ENCODE measurements around the gene ASB3. TPM values are rescaled to one million over a fixed set of nuclear protein-coding genes. Genes with fewer than 3 reads are reported as not detected.

ASB3 gene
- total RNA-seq, 2 donors from 2014 or later, result 13.3 to 24.1 TPM

DNA sequence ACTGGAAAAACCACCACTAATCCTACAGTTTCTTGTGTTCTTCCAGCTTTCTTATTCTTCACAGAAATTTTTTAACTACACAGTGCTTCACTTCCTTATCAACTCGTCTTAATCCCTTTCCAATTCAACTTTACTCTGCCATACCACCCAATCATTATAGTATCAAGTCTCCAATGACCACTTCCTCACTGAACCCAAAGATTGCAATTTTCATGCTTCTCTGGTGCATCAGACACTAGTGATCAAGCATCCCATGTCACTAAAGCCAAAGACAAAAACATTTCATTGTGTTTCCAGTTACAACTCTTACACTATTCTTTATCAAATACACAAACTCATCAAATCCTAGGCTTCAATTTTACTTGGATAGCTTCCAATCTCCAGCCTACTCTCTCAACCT, 9.6 kb downstream of the ASB3 start:
- TF ChIP-seq CTCF (IDR thresholded peaks at IDR 0.05), result no peak
- ATAC-seq (ENCODE audit: insufficient number of reproducible peaks, low FRiP score, low read depth), result no peak
- Histone ChIP-seq H3K36me3 (no peaks in the 10 kb centered on the region), H3K27me3 (replicated peaks; ENCODE audit: insufficient read depth) (no peaks in the 10 kb centered on the region), H3K4me3 (no peak overlapping the region), H3K9me3 (no peaks in the 10 kb centered on the region), H3K4me1 (ENCODE audit: control insufficient read depth in 1 of 2, low read depth in 2 of 2) (no peaks in the 10 kb centered on the region), H3K27ac (no peak overlapping the region)
- no peak for DNase-seq (ENCODE audit: low spot score)

GRCh38 chr2:53770264-53770663, 16.5 kb downstream of the ASB3 start:
- TF ChIP-seq CTCF (IDR thresholded peaks at IDR 0.05), result no peak
- Histone ChIP-seq H3K27ac (no peak overlapping the region), H3K4me3 (no peak overlapping the region), H3K27me3 (replicated peaks; ENCODE audit: insufficient read depth) (no peaks in the 10 kb centered on the region), H3K9me3 (no peaks in the 10 kb centered on the region), H3K4me1 (ENCODE audit: control insufficient read depth in 1 of 2, low read depth in 2 of 2) (peaks cover 9 to 21% of the 10 kb centered on the region in 2 donors), H3K36me3 (no peaks in the 10 kb centered on the region)
- ATAC-seq (ENCODE audit: insufficient number of reproducible peaks, low FRiP score, low read depth), result no peak
- no peak for DNase-seq (ENCODE audit: low spot score)

GRCh38 chr2:53769318-53769945, 17.3 kb downstream of the ASB3 start:
- DNase-seq (ENCODE audit: low spot score) (no peak), ATAC-seq (ENCODE audit: insufficient number of reproducible peaks, low FRiP score, low read depth) (no peak)
- no peaks in the 10 kb centered on the region for H3K27me3 ChIP-seq (replicated peaks; ENCODE audit: insufficient read depth)
- no peak overlapping the region for H3K27ac ChIP-seq
- no peaks in the 10 kb centered on the region for H3K9me3 ChIP-seq
- H3K36me3 ChIP-seq, result no peaks in the 10 kb centered on the region
- H3K4me1 ChIP-seq (ENCODE audit: control insufficient read depth in 1 of 2, low read depth in 2 of 2), result peaks cover 9 to 21% of the 10 kb centered on the region in 2 donors
- no peak overlapping the region for H3K4me3 ChIP-seq
- no peak for TF ChIP-seq CTCF (IDR thresholded peaks at IDR 0.05)

- Histone ChIP-seq H3K4me3 (peak overlapping the region; percentile 91), H3K9me3 (no peaks in the 10 kb centered on the region), H3K27ac (peak overlapping the region; percentile 80), H3K27me3 (replicated peaks; ENCODE audit: insufficient read depth) (no peaks in the 10 kb centered on the region), H3K4me1 (ENCODE audit: control insufficient read depth in 1 of 2, low read depth in 2 of 2) (peaks cover 9 to 21% of the 10 kb centered on the region in 2 donors), H3K36me3 (no peaks in the 10 kb centered on the region)
- DNase-seq (ENCODE audit: low spot score) (no peak), ATAC-seq (ENCODE audit: insufficient number of reproducible peaks, low FRiP score, low read depth) (no peak)
- no peak for TF ChIP-seq CTCF (IDR thresholded peaks at IDR 0.05)
These were observed 18.6 kb downstream of the ASB3 start for GRCh38 chr2:53768242-53768542.

DNA sequence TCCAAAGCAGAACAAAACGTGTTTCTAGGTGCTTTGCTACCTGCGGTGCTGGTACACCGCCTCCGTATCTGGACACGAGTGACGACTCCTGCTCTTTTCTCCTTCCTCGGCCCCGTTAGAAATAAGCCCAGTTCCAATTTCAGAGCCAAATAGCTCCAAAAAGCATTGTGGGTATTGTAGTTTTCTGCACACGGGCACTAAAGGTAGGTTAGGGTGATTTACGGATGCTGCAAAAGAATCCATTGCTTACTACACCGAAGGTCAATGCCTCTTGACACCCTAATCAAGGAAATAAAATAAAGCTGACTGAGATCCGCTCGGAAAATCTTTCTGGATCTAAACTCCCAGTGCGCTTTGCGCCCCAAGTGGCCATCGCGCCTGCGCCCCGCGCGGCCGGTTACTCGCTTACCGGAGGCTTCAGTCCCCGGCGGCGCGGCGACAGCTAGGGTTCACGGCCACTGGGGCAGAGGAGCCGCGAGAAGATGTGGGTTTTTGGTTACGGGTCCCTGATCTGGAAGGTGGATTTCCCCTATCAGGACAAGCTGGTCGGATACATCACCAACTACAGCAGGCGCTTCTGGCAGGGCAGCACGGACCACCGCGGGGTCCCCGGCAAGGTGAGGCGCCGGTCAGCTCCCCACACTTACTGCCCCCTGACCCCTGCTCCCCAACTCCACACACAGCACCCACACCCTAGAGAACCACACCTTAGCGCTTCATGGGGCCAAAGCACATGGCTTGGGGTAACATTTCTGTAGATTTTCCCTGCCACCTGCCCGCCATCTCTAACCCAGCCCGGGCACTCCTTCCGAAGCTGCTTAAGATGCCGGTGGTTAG, 19.1 kb downstream of the ASB3 start, which contains the start of gene CHAC2:
Gene CHAC2, plus strand, starts transcription at position 400 of the 837 bp plus-strand sequence. Its CDS starts 83 bp downstream, at position 483.
- TF ChIP-seq CTCF (IDR thresholded peaks at IDR 0.05), result peak; percentile 74
- peaks cover 5% of the 10 kb centered on the region for H3K36me3 ChIP-seq
- H3K9me3 ChIP-seq, result no peaks in the 10 kb centered on the region
- H3K4me1 ChIP-seq (ENCODE audit: control insufficient read depth in 1 of 2, low read depth in 2 of 2), result peaks cover 9 to 21% of the 10 kb centered on the region in 2 donors
- H3K27ac ChIP-seq, result peak within 1 kb of the TSS; percentile 80
- DNase-seq (ENCODE audit: low spot score), result peak; percentile 33
- peak; percentile 81 for ATAC-seq (ENCODE audit: insufficient number of reproducible peaks, low FRiP score, low read depth)
- no peaks in the 10 kb centered on the region for H3K27me3 ChIP-seq (replicated peaks; ENCODE audit: insufficient read depth)
- H3K4me3 ChIP-seq, result peak within 1 kb of the TSS; percentile 91
